CD14-positive monocyte (primary cell): ENCODE measurements around the gene TEX29. TPM values are rescaled to one million over a fixed set of nuclear protein-coding genes. Genes with fewer than 3 reads are reported as not detected.

Experiments
- DNase-seq, 3 donors: peaks; one replicate each; pipeline ENCODE4 v3.0.0-alpha.2; 2011 to 2022
- H2AFZ ChIP-seq: 2 replicates; pipeline ENCODE4 v1.6.0; 2012; ENCODE audit warnings: mild to moderate bottlenecking, low read depth, low read length, inconsistent platforms; ENCODE audit not compliant: insufficient read depth, poor library complexity, severe bottlenecking
- H3K27ac ChIP-seq, 2 donors: 1 replicate in 1 of 2; 2 replicates in 1 of 2; pipeline ENCODE4 v1.5.1; 2012 to 2013; ENCODE audit warnings: low read length in 2 of 2, control low read depth in 1 of 2, inconsistent platforms in 1 of 2, low read depth in 1 of 2, mild to moderate bottlenecking in 1 of 2
- H3K27me3 ChIP-seq, 2 donors: one replicate each; pipeline versions ENCODE4 v1.6.0 to v1.6.1; 2011 to 2013; ENCODE audit warnings: low read length in 2 of 2; ENCODE audit not compliant: control insufficient read depth in 2 of 2, insufficient read depth in 2 of 2
- H3K36me3 ChIP-seq, 2 donors: replicated peaks in 1 of 2; 1 replicate in 1 of 2; 2 replicates in 1 of 2; pipeline versions ENCODE4 v1.5.1 to v1.6.1; 2012 to 2013; ENCODE audit warnings: low read length in 2 of 2, control low read depth in 1 of 2, inconsistent platforms in 1 of 2, mild to moderate bottlenecking in 1 of 2; ENCODE audit not compliant: insufficient read depth in 2 of 2, control insufficient read depth in 1 of 2
- H3K4me1 ChIP-seq, 2 donors: 1 replicate in 1 of 2; 2 replicates in 1 of 2; pipeline versions ENCODE4 v1.5.1 to v1.6.1; 2012 to 2013; ENCODE audit warnings: low read length in 2 of 2, control low read depth in 1 of 2, inconsistent platforms in 1 of 2, mild to moderate bottlenecking in 1 of 2, moderate library complexity in 1 of 2; ENCODE audit not compliant: insufficient read depth in 2 of 2, control insufficient read depth in 1 of 2
- H3K4me2 ChIP-seq: replicated peaks from 2 replicates; pipeline ENCODE3; 2012; ENCODE audit warnings: low read length, moderate library complexity, mild to moderate bottlenecking; ENCODE audit not compliant: poor library complexity, severe bottlenecking; ENCODE audit errors: extremely low read depth
- H3K4me3 ChIP-seq, 3 experiments: fragments of 200-600 bp in 1 of 3; sonication (generic) in 1 of 3; replicated peaks in 1 of 3; 1 replicate in 2 of 3; 2 replicates in 1 of 3; pipeline ENCODE4 v1.5.1; 2011 to 2013; ENCODE audit warnings: low read length in 3 of 3, mild to moderate bottlenecking in 3 of 3, control low read depth in 2 of 3, low read depth in 2 of 3, inconsistent platforms in 1 of 3, moderate library complexity in 1 of 3
- H3K79me2 ChIP-seq: 2 replicates; pipeline ENCODE4 v1.6.0; 2012; ENCODE audit warnings: mild to moderate bottlenecking, control low read depth, inconsistent platforms, low read length, moderate library complexity; ENCODE audit not compliant: insufficient read depth
- H3K9ac ChIP-seq: 2 replicates; pipeline ENCODE4 v1.6.0; 2017; ENCODE audit warnings: low read length, mild to moderate bottlenecking; ENCODE audit not compliant: insufficient read depth, poor library complexity, severe bottlenecking
- H3K9me3 ChIP-seq, 2 donors: replicated peaks in 1 of 2; 1 replicate in 1 of 2; 2 replicates in 1 of 2; pipeline versions ENCODE4 v1.5.1 to v1.6.1; 2012 to 2013; ENCODE audit warnings: low read length in 2 of 2, control low read depth in 1 of 2; ENCODE audit not compliant: control insufficient read depth in 1 of 2, insufficient read depth in 1 of 2
- H4K20me1 ChIP-seq: 2 replicates; pipeline ENCODE4 v1.6.0; 2012; ENCODE audit warnings: mild to moderate bottlenecking, low read length, control low read depth, moderate library complexity; ENCODE audit not compliant: insufficient read depth
- H3K27ac Mint-ChIP-seq, 7 donors: one replicate each; pipeline ENCODE4 v1.8.0; 2020; ENCODE audit warnings: mild to moderate bottlenecking in 7 of 7, mixed read lengths in 7 of 7, moderate library complexity in 6 of 7, inconsistent platforms in 2 of 7
- H3K27me3 Mint-ChIP-seq, 3 donors: one replicate each; pipeline ENCODE4 v1.8.0; 2021 to 2022; ENCODE audit warnings: low read depth in 3 of 3, mild to moderate bottlenecking in 3 of 3, mixed read lengths in 3 of 3, moderate library complexity in 3 of 3, inconsistent platforms in 1 of 3
- H3K36me3 Mint-ChIP-seq, 2 donors: one replicate each; pipeline ENCODE4 v1.8.0; 2020; ENCODE audit warnings: mixed read lengths in 2 of 2, inconsistent platforms in 1 of 2, mild to moderate bottlenecking in 1 of 2
- H3K4me1 Mint-ChIP-seq: one replicate; pipeline ENCODE4 v1.8.0; 2020; ENCODE audit warnings: mild to moderate bottlenecking, mixed read lengths
- H3K4me3 Mint-ChIP-seq, 2 donors: one replicate each; pipeline ENCODE4 v1.8.0; 2020; ENCODE audit warnings: mild to moderate bottlenecking in 2 of 2, mixed read lengths in 2 of 2, moderate library complexity in 1 of 2
- H3K9me3 Mint-ChIP-seq, 7 donors: one replicate each; pipeline ENCODE4 v1.8.0; 2020 to 2022; ENCODE audit warnings: mixed read lengths in 7 of 7, mild to moderate bottlenecking in 6 of 7, moderate library complexity in 6 of 7, inconsistent platforms in 2 of 7
- WGBS: methylation state at CpG from one replicate; pipeline ENCODE4 v1.1.5; 2013; ENCODE audit warnings: missing lambda C conversion rate; ENCODE audit not compliant: insufficient coverage; 5-methylcytosine and 5-hydroxymethylcytosine counted together
- intact Hi-C, 2 donors: fragments of 100-400 bp; cut with micrococcal nuclease; formaldehyde crosslinking; loops; one replicate each; pipeline versions ENCODE4 v1.15.0 to v1.15.1; 2023
- polyA plus RNA-seq, 3 donors: library from polyadenylated mRNA; depleted of rRNA in 1 of 3; unstranded in 2 of 3; stranded (reverse) in 1 of 3; fragments of 300-500 nt in 2 of 3; fragments of >200 nt in 1 of 3; fragmentation: Illumina TruSeq in 2 of 3; gene quantifications; 1 replicate in 2 of 3; 2 replicates in 1 of 3; pipeline ENCODE4 v1.2.3, GENCODE V29; 2012 to 2021
- TF ChIP-seq, protein P1 (sequence below): fragments of 200-600 bp; IDR thresholded peaks from one replicate; pipeline ENCODE4 v1.8.0; 2022; ENCODE audit warnings: antibody characterized with exemption, mild to moderate bottlenecking

TEX29 gene
- polyA plus RNA-seq, 3 donors, result 0.27 to 0.29 TPM; not detected in 1

DNA sequence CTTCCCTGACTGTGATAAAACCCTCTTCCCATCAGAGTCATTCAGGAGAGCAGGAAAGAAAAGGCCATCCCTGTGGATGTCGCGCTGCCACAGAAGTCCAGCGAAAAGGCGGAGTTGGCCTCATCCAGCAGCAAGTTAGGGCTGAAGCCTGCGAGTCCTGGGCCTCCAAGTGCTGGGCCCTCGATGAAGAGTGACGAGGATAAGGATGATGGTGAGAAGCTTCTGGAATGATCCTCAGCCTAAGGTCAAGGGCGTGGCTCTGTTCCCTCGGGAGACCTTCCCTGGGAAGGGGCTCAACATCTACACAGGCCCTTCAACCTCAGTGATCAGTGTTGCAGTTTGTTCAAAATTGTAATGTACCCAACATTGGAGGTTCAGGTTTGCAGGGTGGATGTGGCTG lies 22.3 kb downstream of the TEX29 start:
- Histone ChIP-seq H4K20me1 (no peaks in the 10 kb centered on the region), H3K27ac (no peak overlapping the region), H3K9me3 (peaks cover 0 to 32% of the 10 kb centered on the region in 2 donors), H2AFZ (no peak overlapping the region), H3K36me3 (no peaks in the 10 kb centered on the region), H3K9ac (no peak overlapping the region), H3K4me2 (no peak overlapping the region), H3K4me1 (no peaks in the 10 kb centered on the region), H3K4me3 (no peak overlapping the region), H3K27me3 (no peaks in the 10 kb centered on the region), H3K79me2 (no peaks in the 10 kb centered on the region)
- H3K27me3 Mint-ChIP-seq, result peaks cover 0 to 3% (median 1%) of the 10 kb centered on the region in 3 donors
- TF ChIP-seq, protein P1, sequence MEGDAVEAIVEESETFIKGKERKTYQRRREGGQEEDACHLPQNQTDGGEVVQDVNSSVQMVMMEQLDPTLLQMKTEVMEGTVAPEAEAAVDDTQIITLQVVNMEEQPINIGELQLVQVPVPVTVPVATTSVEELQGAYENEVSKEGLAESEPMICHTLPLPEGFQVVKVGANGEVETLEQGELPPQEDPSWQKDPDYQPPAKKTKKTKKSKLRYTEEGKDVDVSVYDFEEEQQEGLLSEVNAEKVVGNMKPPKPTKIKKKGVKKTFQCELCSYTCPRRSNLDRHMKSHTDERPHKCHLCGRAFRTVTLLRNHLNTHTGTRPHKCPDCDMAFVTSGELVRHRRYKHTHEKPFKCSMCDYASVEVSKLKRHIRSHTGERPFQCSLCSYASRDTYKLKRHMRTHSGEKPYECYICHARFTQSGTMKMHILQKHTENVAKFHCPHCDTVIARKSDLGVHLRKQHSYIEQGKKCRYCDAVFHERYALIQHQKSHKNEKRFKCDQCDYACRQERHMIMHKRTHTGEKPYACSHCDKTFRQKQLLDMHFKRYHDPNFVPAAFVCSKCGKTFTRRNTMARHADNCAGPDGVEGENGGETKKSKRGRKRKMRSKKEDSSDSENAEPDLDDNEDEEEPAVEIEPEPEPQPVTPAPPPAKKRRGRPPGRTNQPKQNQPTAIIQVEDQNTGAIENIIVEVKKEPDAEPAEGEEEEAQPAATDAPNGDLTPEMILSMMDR, result no peak
- H3K36me3 Mint-ChIP-seq, result no peaks in the 10 kb centered on the region
- H3K27ac Mint-ChIP-seq, result no peak overlapping the region
- H3K4me3 Mint-ChIP-seq, result no peak overlapping the region
- 100% methylated on average over 4 of the region's 9 CpGs for WGBS
- intact Hi-C loops, result no loop called here
- H3K4me1 Mint-ChIP-seq, result no peaks in the 10 kb centered on the region
- DNase-seq, result no peak
- peaks cover 8 to 25% (median 12%) of the 10 kb centered on the region in 7 donors for H3K9me3 Mint-ChIP-seq

DNA sequence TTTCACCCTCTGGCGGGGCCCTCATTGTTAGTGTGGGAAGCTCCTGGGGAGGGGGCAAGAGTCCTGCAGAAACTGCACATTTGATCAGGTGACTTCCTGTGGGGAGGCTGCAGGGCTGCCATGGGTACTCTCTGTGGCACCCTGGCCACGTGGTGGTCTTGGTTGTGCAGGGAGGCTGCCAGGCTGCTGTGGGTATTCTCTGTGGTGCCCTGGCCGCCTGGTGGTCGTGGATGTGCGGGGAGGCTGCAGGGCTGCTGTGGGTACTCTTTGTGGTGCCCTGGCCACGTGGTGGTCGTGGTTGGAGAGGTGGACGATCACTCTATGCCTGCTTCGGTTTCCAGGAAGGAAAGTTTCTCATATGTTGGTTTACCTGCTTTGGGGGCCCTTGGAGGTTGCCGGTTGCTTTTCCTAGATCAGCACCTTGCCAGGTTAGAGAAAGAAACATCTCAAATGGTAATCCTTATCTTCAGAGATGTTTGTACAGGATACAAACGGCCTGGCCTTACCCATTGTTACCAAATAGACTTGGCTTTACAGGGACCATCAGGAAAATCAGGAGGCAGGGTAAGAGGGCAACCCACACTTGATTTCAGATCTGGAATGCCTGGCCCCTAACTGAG lies 22.9 kb downstream of the TEX29 start:
- no peak overlapping the region for H3K4me3 Mint-ChIP-seq
- DNase-seq, result no peak
- TF ChIP-seq, protein P1, result no peak
- Histone ChIP-seq H3K4me1 (no peaks in the 10 kb centered on the region), H3K4me3 (no peak overlapping the region), H3K9me3 (peaks cover 0 to 27% of the 10 kb centered on the region in 2 donors), H3K4me2 (no peak overlapping the region), H3K27ac (no peak overlapping the region), H4K20me1 (no peaks in the 10 kb centered on the region), H3K36me3 (no peaks in the 10 kb centered on the region), H2AFZ (no peak overlapping the region), H3K27me3 (no peaks in the 10 kb centered on the region), H3K79me2 (no peaks in the 10 kb centered on the region), H3K9ac (no peak overlapping the region)
- H3K27ac Mint-ChIP-seq, result no peak overlapping the region
- intact Hi-C loops, result no loop called here
- no peaks in the 10 kb centered on the region for H3K4me1 Mint-ChIP-seq
- 69% methylated on average over 4 of the region's 11 CpGs for WGBS
- no peaks in the 10 kb centered on the region for H3K36me3 Mint-ChIP-seq
- H3K9me3 Mint-ChIP-seq, result peaks cover 6 to 23% (median 11%) of the 10 kb centered on the region in 7 donors
- H3K27me3 Mint-ChIP-seq, result peaks cover 0 to 3% (median 1%) of the 10 kb centered on the region in 3 donors
